Stimulated activated CD8-positive, alpha-beta memory T cell treated with anti-CD3 and anti-CD28 coated beads, Interleukin-12 subunit alpha, Interleukin-12 subunit beta, amount 100 ng/mL, for 1 hour (primary cell): Measurements from ENCODE around the gene DGCR6L.
"Not testable (repeated sequence)": the region's sequence is repeated elsewhere in the genome, so short reads cannot be mapped to it uniquely, and the experiment has no call there.

Source experiments
- DNase-seq: peaks from one replicate; pipeline ENCODE4 v3.0.0-alpha.2; 2020; ENCODE audit warnings: low read depth

Gene DGCR6L

GRCh38 chr22:20308806-20309650, 10.8 kb downstream of the DGCR6L start:
- DNase-seq = not testable (repeated sequence)

GRCh38 chr22:20307448-20308447, 12.1 kb downstream of the DGCR6L start:
- not testable (repeated sequence) for DNase-seq

GRCh38 chr22:20306646-20307447, 13.0 kb downstream of the DGCR6L start:
- not testable (repeated sequence) for DNase-seq

GRCh38 chr22:20305894-20306645, 13.8 kb downstream of the DGCR6L start:
- DNase-seq = no peak

DNA sequence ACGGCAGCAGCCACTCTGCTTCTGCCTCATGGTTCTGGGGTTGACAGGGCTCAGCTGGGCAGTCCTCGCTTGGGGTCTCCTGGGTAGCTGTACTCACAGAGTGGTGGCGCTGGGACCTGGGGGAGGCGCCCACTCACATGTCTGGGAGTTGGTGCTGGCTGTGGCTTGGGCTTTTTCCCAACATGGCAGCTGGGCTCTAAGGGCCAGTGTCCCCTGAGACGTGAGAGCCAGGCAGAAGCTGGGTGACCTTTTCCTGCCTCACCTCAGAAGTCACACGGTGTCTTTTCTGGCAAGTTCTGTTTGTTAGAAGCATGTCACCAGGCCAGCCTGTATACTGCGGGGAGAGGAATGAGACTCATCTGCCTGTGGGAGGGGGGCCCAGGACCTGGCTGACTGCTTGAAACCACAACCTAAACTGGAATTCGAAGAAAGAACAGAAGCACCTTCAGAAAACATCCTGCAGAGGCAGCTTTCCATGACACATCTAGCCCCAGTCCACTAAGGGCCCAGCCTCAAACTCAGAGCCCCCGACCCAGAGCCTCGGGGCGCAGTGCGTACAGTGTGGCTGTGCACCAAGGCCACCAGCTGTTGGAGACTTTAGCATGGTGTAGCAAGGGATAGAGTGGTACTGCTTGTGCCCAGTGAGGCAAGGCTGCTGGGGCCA, 14.5 kb downstream of the DGCR6L start:
- not testable (repeated sequence) for DNase-seq

DNA sequence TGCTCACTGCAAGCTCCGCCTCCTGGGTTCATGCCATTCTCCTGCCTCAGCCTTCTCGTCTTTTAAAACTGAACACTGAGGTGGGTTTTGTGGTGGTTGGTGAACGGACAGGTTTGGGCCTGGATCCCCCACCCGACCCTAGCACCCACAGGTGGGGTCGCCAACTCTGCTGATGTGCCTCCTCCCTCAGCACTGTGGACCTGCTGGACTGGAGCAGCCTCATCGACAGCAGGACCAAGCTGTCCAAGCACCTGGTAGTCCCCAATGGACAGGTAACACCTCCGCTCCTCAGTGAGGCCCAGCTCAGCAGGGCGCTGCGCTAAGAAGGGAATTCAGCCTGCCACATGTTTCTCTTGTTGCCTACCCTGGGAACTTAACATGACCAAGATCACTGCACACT, 15.2 kb downstream of the DGCR6L start:
- DNase-seq = no peak

DNA sequence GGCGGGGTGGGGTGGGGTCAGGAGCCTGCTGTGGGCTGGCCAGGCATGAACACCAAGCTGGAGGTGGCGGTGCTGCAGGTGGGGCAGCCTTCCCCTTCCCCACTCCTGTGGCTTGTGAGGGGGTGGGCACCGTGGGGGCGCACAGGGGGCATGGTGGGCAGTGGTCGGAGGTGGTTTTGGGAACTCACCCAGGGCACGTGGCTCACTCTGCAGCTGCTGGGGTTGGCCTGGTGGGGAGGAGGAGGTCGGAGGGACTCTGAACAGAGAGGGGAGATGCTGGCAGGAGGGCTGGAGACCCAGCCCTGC, 16.7 kb downstream of the DGCR6L start:
- DNase-seq = not testable (repeated sequence)

DNA sequence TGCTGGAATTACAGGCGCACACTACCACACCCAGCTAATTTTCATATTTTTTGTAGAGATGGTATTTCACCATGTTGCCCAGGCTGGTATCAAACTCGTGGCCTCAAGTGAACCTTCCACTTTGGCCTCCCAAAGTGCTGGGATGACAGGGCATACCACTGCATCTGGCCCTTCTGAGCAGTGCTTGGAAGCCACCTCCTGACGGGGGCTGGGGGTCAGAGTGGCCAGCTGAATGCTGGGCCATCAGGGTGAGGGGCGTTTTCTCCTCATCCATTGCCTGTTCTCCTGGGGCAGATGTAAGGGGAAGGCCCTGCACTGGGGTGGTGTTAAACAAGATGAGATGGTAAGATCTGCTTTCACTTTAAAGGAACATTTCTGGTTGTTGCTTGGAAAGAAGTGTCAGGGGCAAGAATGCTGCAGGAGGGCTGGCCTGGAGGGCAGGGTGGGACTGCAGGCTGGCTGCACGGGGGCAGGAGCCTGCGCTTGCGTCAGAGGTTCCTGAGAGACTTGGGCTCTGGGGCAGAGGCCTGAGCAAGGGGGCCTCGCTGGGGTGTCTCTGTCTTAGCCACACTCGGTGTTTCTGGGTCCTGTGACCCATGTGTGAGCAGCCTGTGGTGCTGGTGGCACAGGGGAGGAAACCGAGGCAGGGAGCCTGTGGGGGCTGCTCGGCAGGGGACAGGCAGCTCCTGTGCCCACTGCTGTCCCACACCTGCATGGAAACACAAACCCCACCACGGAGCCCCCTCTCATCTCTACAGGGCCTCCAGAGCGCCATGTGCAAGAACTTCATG, 17.2 kb downstream of the DGCR6L start:
- DNase-seq = no peak

GRCh38 chr22:20299746-20300136, 20.1 kb downstream of the DGCR6L start:
- no peak for DNase-seq

GRCh38 chr22:20298803-20299745, 20.8 kb downstream of the DGCR6L start:
- peak; percentile 82 for DNase-seq

DNA sequence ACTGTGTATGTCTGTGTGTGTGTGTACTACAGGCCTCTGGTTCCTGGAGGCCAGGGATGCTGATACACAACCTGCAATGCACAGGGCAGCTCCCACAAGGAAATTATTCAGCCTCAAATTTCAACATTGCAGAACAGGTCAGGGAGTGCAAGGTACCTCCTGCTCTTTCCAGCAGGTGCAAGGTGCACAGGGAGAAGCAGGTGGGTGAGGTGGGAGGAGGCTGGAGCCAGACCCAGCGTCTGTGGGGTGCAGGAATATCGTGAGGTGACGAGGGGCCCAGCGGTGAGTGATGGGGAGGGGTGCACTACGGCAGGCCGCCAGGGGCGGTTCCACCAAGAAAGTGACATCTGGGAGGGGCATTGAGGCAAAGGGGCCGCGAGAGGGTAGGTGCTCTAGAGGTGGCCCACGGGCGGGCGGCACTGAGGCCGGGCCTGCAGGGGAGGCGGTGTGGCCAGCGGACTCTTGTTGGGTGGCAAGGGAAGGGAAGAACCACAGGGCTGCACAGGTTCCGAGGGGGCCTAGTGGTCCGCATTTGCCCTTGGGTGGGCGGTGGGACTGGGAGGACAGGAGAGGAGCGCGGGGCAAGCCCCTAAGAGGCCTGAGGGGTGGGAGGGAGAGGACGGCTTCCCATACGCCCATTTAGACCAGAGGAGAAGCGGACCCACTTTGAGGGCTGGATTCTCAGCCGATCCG, 21.6 kb downstream of the DGCR6L start:
- no peak for DNase-seq

DNA sequence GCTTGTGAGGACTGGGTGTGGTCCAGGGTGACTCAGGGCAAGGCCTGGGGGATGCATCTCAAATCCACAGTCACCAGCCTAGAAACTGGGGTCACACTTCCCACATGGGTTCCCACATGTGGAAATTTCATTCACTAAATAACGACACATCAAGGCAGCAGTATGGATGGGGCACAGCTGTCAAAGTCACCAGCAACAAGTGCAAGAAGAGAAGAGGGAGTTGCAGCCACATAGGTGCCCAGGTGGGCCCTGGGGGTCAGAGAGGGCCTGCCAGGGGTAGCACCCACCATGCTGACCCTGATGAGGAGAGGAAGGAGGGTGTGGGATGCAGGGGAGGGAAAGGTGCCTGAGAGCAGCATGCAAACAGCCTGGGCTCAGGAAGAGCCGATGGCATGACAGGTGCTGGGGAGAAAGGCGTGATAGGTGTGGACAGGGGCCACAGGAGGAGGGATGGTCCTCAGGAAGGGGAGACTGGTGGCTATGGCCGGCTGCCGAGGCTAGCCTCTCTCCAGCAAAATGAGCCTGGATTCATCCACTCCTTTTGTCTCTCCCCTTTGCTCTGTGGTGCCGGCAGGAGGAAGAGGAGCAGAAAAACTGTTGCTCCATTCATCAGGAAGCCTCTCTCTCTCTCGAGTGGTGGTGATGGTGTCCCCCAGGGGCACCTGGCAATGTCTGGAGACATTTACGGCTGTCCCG, 22.3 kb downstream of the DGCR6L start:
- DNase-seq = no peak

GRCh38 chr22:20296598-20296997, 23.3 kb downstream of the DGCR6L start:
- DNase-seq = no peak

DNA sequence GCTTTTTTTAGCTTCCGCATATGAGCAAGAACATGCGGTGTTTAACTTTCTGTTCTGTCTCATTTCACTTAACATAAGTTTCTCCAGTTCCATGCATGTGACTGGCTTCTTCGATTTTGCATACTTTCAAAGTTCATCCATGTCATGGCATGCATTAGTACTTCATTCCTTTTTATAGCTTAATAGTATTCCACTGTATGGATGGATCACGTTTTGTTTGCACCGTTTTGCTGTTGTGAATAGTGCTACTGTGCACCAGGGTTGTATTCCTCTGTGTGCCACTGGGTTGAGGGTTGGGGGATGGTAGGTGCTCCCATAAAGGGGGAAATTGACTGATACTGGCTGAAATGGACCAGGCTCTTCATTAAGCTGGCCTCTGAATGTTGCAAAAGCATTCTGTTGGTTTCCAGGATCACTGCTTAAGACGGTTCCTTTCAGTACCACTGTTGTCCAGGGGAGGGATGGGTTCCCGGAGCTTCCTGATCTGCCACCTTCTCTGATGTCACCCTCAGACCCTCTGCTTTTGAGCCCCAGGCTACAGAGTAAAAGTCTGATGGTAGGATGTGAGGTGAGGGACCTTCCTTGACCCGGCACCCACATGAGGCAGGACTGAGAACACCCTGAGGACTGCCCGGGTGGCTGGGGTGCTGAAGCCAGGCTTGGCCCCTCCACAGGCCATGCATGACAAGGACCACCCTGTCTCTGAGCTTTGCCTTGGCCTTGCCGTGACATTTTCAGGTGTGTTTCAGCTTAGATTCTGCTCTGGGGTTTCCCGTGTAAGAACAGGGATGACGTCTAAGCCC, 24.4 kb downstream of the DGCR6L start:
- DNase-seq = no peak

DNA sequence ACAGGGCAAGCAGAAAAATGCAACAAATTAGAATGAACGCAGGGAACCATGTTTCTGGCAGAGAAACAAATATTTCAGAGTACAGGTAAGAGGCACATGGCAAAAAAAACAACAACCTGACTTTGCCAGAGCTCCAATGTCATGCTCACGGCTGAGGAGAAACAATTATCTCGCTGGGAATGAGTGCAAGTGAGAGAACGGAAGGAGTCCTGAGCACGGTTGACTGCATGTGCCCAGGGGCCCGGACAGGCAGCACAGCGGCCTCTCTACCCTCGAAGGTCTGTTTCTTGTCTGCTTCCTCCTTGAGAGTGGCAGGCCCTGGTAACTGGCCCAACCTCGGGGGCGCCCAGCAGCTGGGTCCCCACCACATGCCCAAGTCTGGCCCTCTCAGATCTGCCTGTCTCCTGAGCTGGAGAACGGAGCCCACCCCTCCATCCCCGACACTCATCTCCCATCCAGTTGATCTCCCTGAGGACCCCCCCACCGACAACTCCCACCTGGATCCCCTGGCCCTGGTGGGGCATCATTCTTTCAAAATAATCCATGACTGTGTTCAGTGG, 27.1 kb downstream of the DGCR6L start:
- DNase-seq = no peak

DNA sequence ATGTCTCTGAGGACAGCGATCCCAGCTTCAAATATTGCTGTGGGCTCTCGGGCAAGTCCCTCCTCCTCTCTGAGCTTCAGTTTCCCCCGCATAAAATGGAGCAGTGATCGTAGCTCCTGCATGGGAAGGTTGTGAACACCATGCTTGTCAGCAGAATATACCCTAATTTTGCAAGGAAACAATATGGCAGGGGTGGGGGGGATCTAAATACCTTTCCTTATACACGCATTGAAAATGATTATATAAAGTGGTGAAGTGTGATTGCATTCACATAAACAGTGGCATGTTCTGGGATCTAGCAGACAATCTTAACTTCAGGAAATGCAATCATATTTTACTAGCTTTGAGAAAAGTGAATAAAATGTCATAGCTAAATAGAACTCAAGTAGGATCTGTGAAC, 27.8 kb downstream of the DGCR6L start:
- no peak for DNase-seq
